SK-N-MC (cell line): ENCODE data around the gene ZNF789.

Experiments used
- EZH2 ChIP-seq: fragments of 200-600 bp; sonication (generic); IDR thresholded peaks from one replicate; pipeline ENCODE4 v1.6.1; 2017; ENCODE audit warnings: antibody characterized with exemption
- POLR2AphosphoS5 ChIP-seq: IDR thresholded peaks from 2 replicates; pipeline ENCODE4 v1.6.1; 2012; ENCODE audit warnings: mild to moderate bottlenecking, low read depth, low read length, borderline replicate concordance

DNA sequence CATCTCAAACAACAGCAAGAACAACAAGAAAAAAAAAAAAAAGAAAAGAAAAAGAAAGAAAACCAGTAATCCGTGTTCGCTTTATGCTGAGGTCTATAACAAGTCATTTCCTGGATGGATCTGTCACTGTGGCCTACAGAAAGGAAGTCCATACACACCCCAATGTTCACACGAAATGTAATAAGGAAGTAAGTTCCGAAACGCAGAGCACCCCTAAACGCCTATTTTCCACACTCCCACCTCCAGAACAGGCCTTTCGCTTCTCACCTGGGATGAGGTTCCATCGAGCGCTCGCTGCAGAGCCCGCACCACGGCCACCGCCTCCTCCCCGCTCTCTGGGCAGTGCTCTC, 26.7 kb downstream of the ZNF789 start:
- TF ChIP-seq EZH2 (no peak), POLR2AphosphoS5 (no peak)
